DOHH2 (cell line): ENCODE data around the gene CDK6.

ENCODE experiments used
- H3F3A ChIP-seq: fragments of 200-600 bp; sonication (generic), shearing (Covaris generic); 2 replicates; pipeline ENCODE4 v1.6.0; 2016; ENCODE audit warnings: antibody characterized with exemption, mild to moderate bottlenecking; ENCODE audit not compliant: control insufficient read depth, insufficient read depth
- H3K27ac ChIP-seq: fragments of 200-600 bp; sonication (generic); 2 replicates; pipeline ENCODE4 v1.5.1; 2014; ENCODE audit warnings: low read depth, mild to moderate bottlenecking, low read length, moderate library complexity
- H3K27me3 ChIP-seq: fragments of 200-600 bp; sonication (generic); 2 replicates; pipeline ENCODE4 v1.6.1; 2014; ENCODE audit warnings: mild to moderate bottlenecking, low read length, mixed read lengths; ENCODE audit not compliant: control insufficient read depth
- H3K36me3 ChIP-seq: fragments of 200-600 bp; sonication (generic); 2 replicates; pipeline ENCODE4 v1.6.1; 2014; ENCODE audit warnings: mild to moderate bottlenecking, low read length, moderate library complexity, mixed read lengths; ENCODE audit not compliant: control insufficient read depth
- H3K4me1 ChIP-seq: fragments of 200-600 bp; sonication (generic); 2 replicates; pipeline ENCODE4 v1.6.1; 2014; ENCODE audit warnings: mild to moderate bottlenecking, low read length, mixed read lengths; ENCODE audit not compliant: control insufficient read depth
- H3K4me2 ChIP-seq: fragments of 200-600 bp; sonication (generic); 2 replicates; pipeline ENCODE4 v1.6.0; 2014; ENCODE audit warnings: mild to moderate bottlenecking, low read length, moderate library complexity
- H3K4me3 ChIP-seq: fragments of 200-600 bp; sonication (generic); 2 replicates; pipeline ENCODE4 v1.5.1; 2014; ENCODE audit warnings: mild to moderate bottlenecking, low read length, mixed read lengths
- H3K79me2 ChIP-seq: fragments of 200-600 bp; sonication (generic); 2 replicates; pipeline ENCODE4 v1.6.1; 2014; ENCODE audit warnings: mild to moderate bottlenecking, low read length, mixed read lengths; ENCODE audit not compliant: control insufficient read depth
- H3K9me2 ChIP-seq: fragments of 200-600 bp; sonication (generic); replicated peaks from 2 replicates; pipeline ENCODE4 v1.6.1; 2014; ENCODE audit warnings: mild to moderate bottlenecking, low read length, mixed read lengths; ENCODE audit not compliant: control insufficient read depth
- H3K9me3 ChIP-seq: fragments of 200-600 bp; sonication (generic); 2 replicates; pipeline ENCODE4 v1.6.1; 2014; ENCODE audit warnings: antibody characterized with exemption, low read length, mixed read lengths; ENCODE audit not compliant: control insufficient read depth, insufficient read depth
- H4K20me1 ChIP-seq: fragments of 200-600 bp; sonication (generic); 2 replicates; pipeline ENCODE4 v1.6.0; 2014; ENCODE audit warnings: low read depth, mild to moderate bottlenecking, antibody characterized with exemption, low read length, moderate library complexity; ENCODE audit not compliant: control insufficient read depth, insufficient read depth
- CTCF ChIP-seq: fragments of 200-600 bp; sonication (generic); IDR thresholded peaks from one replicate; pipeline ENCODE4 v1.5.1; 2014; ENCODE audit warnings: antibody characterized with exemption, mild to moderate bottlenecking, low read depth, low read length; ENCODE audit not compliant: poor library complexity, severe bottlenecking
- EZH2phosphoT487 ChIP-seq: fragments of 200-600 bp; sonication (generic); IDR thresholded peaks from 2 replicates; pipeline ENCODE4 v1.6.1; 2017; ENCODE audit warnings: borderline replicate concordance, mild to moderate bottlenecking, antibody characterized with exemption, low read length, moderate library complexity, mixed read lengths

Gene CDK6

GRCh38 chr7:92563345-92563744, 273.0 kb downstream of the CDK6 start:
- H3K36me3 ChIP-seq: peaks cover 69% of the 10 kb centered on the region
- no peak overlapping the region for H3K4me2 ChIP-seq
- H3K4me1 ChIP-seq: no peaks in the 10 kb centered on the region
- H4K20me1 ChIP-seq: no peaks in the 10 kb centered on the region
- no peaks in the 10 kb centered on the region for H3K27me3 ChIP-seq
- H3K79me2 ChIP-seq: no peaks in the 10 kb centered on the region
- no peaks in the 10 kb centered on the region for H3K9me3 ChIP-seq
- no peaks in the 10 kb centered on the region for H3F3A ChIP-seq
- H3K27ac ChIP-seq: no peak overlapping the region
- no peak overlapping the region for H3K4me3 ChIP-seq
- TF ChIP-seq CTCF: no peak
- TF ChIP-seq EZH2phosphoT487: no peak
- H3K9me2 ChIP-seq: no peaks in the 10 kb centered on the region

GRCh38 chr7:92560602-92561001, 275.8 kb downstream of the CDK6 start:
- H3K4me1 ChIP-seq: no peaks in the 10 kb centered on the region
- H3K4me2 ChIP-seq: no peak overlapping the region
- H3K36me3 ChIP-seq: peaks cover 50% of the 10 kb centered on the region
- no peak overlapping the region for H3K4me3 ChIP-seq
- H3K27ac ChIP-seq: no peak overlapping the region
- H3K9me2 ChIP-seq: no peaks in the 10 kb centered on the region
- TF ChIP-seq CTCF (no peak), EZH2phosphoT487 (no peak)
- no peaks in the 10 kb centered on the region for H3K27me3 ChIP-seq
- H3K9me3 ChIP-seq: no peaks in the 10 kb centered on the region
- H4K20me1 ChIP-seq: no peaks in the 10 kb centered on the region
- H3K79me2 ChIP-seq: no peaks in the 10 kb centered on the region
- H3F3A ChIP-seq: peaks cover 12% of the 10 kb centered on the region

GRCh38 chr7:92557808-92558362, 278.5 kb downstream of the CDK6 start:
- Histone ChIP-seq H3K4me2 (no peak overlapping the region), H3K9me2 (no peaks in the 10 kb centered on the region), H3K27me3 (no peaks in the 10 kb centered on the region), H3K36me3 (peaks cover 29% of the 10 kb centered on the region), H3K4me1 (no peaks in the 10 kb centered on the region), H3K79me2 (no peaks in the 10 kb centered on the region), H3K4me3 (no peak overlapping the region), H3K9me3 (no peaks in the 10 kb centered on the region), H4K20me1 (no peaks in the 10 kb centered on the region), H3F3A (peaks cover 12% of the 10 kb centered on the region), H3K27ac (no peak overlapping the region)
- TF ChIP-seq CTCF: no peak
- no peak for TF ChIP-seq EZH2phosphoT487
